Brain microvascular endothelial cell (primary cell): ENCODE results near the gene ATP1A2.
"Not testable (repeated sequence)": the region's sequence is repeated elsewhere in the genome, so short reads cannot be mapped to it uniquely, and the experiment has no call there.

Experiments used
- DNase-seq: peaks from one replicate; pipeline ENCODE4 v3.0.0-alpha.2; 2020
- H3K27ac ChIP-seq: fragments of 250-450 bp; sonication (Bioruptor Pico); 2 replicates; pipeline ENCODE4 v1.5.1; 2020; ENCODE audit warnings: mild to moderate bottlenecking, moderate library complexity
- H3K27me3 ChIP-seq: fragments of 250-450 bp; sonication (Bioruptor Pico); replicated peaks from 2 replicates; pipeline ENCODE4 v1.5.1; 2020; ENCODE audit warnings: mild to moderate bottlenecking
- H3K36me3 ChIP-seq: fragments of 250-450 bp; sonication (Bioruptor Pico); replicated peaks from 2 replicates; pipeline ENCODE4 v1.5.1; 2020; ENCODE audit warnings: mild to moderate bottlenecking
- H3K4me3 ChIP-seq: 2 replicates; pipeline ENCODE4 v1.5.1; 2011; ENCODE audit warnings: low read depth, mild to moderate bottlenecking, control low read depth, low read length, moderate library complexity
- CTCF ChIP-seq: IDR thresholded peaks from 2 replicates; pipeline ENCODE4 v1.5.1; 2011; ENCODE audit warnings: low read depth, mild to moderate bottlenecking, moderate library complexity, low read length, control low read depth, inconsistent platforms; ENCODE audit errors: missing control alignments
- in situ Hi-C: cut with HindIII; loops from 2 replicates; pipeline ENCODE4 v1.10.0; 2017; ENCODE audit warnings: low sequenced_read_pairs, low pct_ligation_motif_present

The ATP1A2 gene

GRCh38 chr1:160108888-160109662 is 6.5 kb upstream of the ATP1A2 start:
- in situ Hi-C loops = no loop called here
- peak; percentile 27 for DNase-seq
- no peak overlapping the region for H3K27ac ChIP-seq
- H3K27me3 ChIP-seq = peaks cover 17% of the 10 kb centered on the region
- peak; percentile 71 for TF ChIP-seq CTCF
- no peak overlapping the region for H3K4me3 ChIP-seq
- H3K36me3 ChIP-seq = no peaks in the 10 kb centered on the region

- Histone ChIP-seq H3K4me3 (no peak overlapping the region), H3K27me3 (peaks cover 23% of the 10 kb centered on the region), H3K36me3 (no peaks in the 10 kb centered on the region), H3K27ac (no peak overlapping the region)
- in situ Hi-C loops = no loop called here
- TF ChIP-seq CTCF = no peak
- no peak for DNase-seq
Observed at GRCh38 chr1:160109686-160110085, 5.9 kb upstream of the ATP1A2 start.

- H3K36me3 ChIP-seq, H3K4me3 ChIP-seq, H3K27ac ChIP-seq, DNase-seq, in situ Hi-C loops: not testable (repeated sequence)
- H3K27me3 ChIP-seq = peaks cover 38% of the 10 kb centered on the region
Observed at GRCh38 chr1:160111462-160111861, 4.1 kb upstream of the ATP1A2 start.

- no peak for TF ChIP-seq CTCF
- H3K27me3 ChIP-seq = peaks cover 46% of the 10 kb centered on the region
- in situ Hi-C loops = no loop called here
Observed at GRCh38 chr1:160112357-160112756, 3.2 kb upstream of the ATP1A2 start.

GRCh38 chr1:160113407-160113806 is 2.2 kb upstream of the ATP1A2 start:
- Histone ChIP-seq H3K36me3 (no peaks in the 10 kb centered on the region), H3K4me3 (no peak overlapping the region), H3K27me3 (peaks cover 48% of the 10 kb centered on the region), H3K27ac (no peak overlapping the region)
- in situ Hi-C loops = no loop called here
- peak; percentile 34 for TF ChIP-seq CTCF
- DNase-seq = no peak

More at GRCh38 chr1:160112357-160112756, 3.2 kb upstream of the ATP1A2 start:
- Histone ChIP-seq H3K36me3 (no peaks in the 10 kb centered on the region), H3K27ac (no peak overlapping the region), H3K4me3 (no peak overlapping the region)
- no peak for DNase-seq

GRCh38 chr1:160114085-160114484 is 1.5 kb upstream of the ATP1A2 start:
- no peak overlapping the region for H3K4me3 ChIP-seq
- H3K36me3 ChIP-seq = no peaks in the 10 kb centered on the region
- no peak overlapping the region for H3K27ac ChIP-seq
- in situ Hi-C loops = no loop called here
- peaks cover 47% of the 10 kb centered on the region for H3K27me3 ChIP-seq
- TF ChIP-seq CTCF = no peak
- no peak for DNase-seq
